GM13976 (cell line): ENCODE data around the gene NID2.

Source experiments
- DNase-seq: peaks from one replicate; pipeline ENCODE4 v3.0.0; 2012; ENCODE audit warnings: low spot score
- CTCF ChIP-seq: IDR thresholded peaks from 2 replicates; pipeline ENCODE4 v1.5.1; 2012; ENCODE audit warnings: borderline replicate concordance, mild to moderate bottlenecking; ENCODE audit not compliant: insufficient read depth; ENCODE audit errors: extremely low read depth, missing control alignments, control extremely low read depth
- in situ Hi-C: fragments of 300-500 bp; cut with MboI; formaldehyde crosslinking; loops from one replicate; pipeline ENCODE4 v1.12.0; 2022; ENCODE audit warnings: low sequenced_read_pairs, mixed read lengths, inconsistent platforms; ENCODE audit not compliant: unreplicated experiment

Gene NID2

GRCh38 chr14:52080158-52080800, 11.4 kb upstream of the NID2 start:
- TF ChIP-seq CTCF = no peak
- no peak for DNase-seq
- in situ Hi-C loops = no loop called here

GRCh38 chr14:52079239-52079959, 10.5 kb upstream of the NID2 start:
- in situ Hi-C loops = no loop called here
- DNase-seq = no peak
- TF ChIP-seq CTCF = no peak

- in situ Hi-C loops = no loop called here
- DNase-seq = no peak
- TF ChIP-seq CTCF = no peak
Measured at GRCh38 chr14:52078721-52079120, 9.9 kb upstream of the NID2 start.

GRCh38 chr14:52078095-52078531, 9.3 kb upstream of the NID2 start:
- TF ChIP-seq CTCF = no peak
- in situ Hi-C loops = no loop called here
- no peak for DNase-seq

- no peak for DNase-seq
- in situ Hi-C loops = no loop called here
- TF ChIP-seq CTCF = no peak
Measured at GRCh38 chr14:52077256-52077979, 8.6 kb upstream of the NID2 start.

GRCh38 chr14:52076334-52076733, 7.5 kb upstream of the NID2 start:
- in situ Hi-C loops = no loop called here
- no peak for DNase-seq
- TF ChIP-seq CTCF = no peak
